HL-60 (cell line): ENCODE results near the gene MGME1.

Experiments used
- GABPA ChIP-seq: IDR thresholded peaks from 2 replicates; pipeline ENCODE4 v1.6.1; 2012; ENCODE audit warnings: low read depth
- POLR2AphosphoS5 ChIP-seq: IDR thresholded peaks from 2 replicates; pipeline ENCODE4 v1.6.1; 2012; ENCODE audit warnings: low read depth
- SPI1 ChIP-seq: IDR thresholded peaks from 2 replicates; pipeline ENCODE4 v1.6.1; 2012; ENCODE audit warnings: low read depth, mild to moderate bottlenecking, borderline replicate concordance
- TF ChIP-seq, protein P1 (sequence below): IDR thresholded peaks from one replicate; pipeline ENCODE4 v1.5.1; 2011; ENCODE audit warnings: low read length, control low read depth, inconsistent platforms; ENCODE audit not compliant: insufficient read depth
- TF ChIP-seq, protein P2 (sequence below): IDR thresholded peaks from 2 replicates; pipeline ENCODE4 v1.6.1; 2012; ENCODE audit warnings: low read depth; ENCODE audit not compliant: insufficient replicate concordance

DNA sequence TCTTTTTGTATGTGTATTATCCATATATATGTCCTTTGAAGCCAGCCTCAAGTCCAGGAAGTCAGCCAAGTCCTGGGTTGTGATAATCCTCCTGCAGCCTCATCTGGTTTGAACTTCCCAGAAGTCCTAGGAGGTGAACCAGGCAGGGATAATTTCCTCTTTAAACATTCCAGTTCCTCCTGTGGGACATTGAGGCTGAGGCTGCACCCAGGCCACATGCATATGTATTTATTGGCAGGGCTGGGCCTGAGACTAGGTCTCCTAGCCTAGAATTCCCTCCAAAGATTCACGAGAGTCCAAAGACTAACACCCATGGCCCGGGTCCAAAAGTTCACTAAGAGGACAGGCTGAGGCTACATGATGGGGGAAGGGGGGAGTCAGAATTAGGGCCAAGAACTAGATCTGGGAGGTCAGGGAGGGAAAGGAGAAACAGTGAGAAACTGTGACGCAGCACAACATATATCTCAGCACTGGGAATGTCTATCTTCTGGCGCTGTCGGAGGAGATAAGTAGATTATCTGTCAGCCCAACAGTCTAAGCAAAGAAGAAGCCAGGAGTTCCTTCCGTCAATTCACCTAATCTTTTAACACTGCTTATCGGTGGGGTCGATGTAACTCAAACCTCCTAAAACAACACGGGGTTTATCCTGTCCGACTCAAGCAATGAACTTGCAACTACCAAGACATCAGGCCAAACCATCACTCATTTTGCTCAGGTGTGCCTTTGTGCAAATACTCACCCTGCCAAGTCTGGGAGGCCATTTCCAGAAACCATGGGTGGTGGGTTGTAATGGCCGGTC is 43.5 kb upstream of the MGME1 start:
- TF ChIP-seq, protein P1, sequence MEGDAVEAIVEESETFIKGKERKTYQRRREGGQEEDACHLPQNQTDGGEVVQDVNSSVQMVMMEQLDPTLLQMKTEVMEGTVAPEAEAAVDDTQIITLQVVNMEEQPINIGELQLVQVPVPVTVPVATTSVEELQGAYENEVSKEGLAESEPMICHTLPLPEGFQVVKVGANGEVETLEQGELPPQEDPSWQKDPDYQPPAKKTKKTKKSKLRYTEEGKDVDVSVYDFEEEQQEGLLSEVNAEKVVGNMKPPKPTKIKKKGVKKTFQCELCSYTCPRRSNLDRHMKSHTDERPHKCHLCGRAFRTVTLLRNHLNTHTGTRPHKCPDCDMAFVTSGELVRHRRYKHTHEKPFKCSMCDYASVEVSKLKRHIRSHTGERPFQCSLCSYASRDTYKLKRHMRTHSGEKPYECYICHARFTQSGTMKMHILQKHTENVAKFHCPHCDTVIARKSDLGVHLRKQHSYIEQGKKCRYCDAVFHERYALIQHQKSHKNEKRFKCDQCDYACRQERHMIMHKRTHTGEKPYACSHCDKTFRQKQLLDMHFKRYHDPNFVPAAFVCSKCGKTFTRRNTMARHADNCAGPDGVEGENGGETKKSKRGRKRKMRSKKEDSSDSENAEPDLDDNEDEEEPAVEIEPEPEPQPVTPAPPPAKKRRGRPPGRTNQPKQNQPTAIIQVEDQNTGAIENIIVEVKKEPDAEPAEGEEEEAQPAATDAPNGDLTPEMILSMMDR: no peak
- TF ChIP-seq POLR2AphosphoS5: no peak
- no peak for TF ChIP-seq GABPA
- TF ChIP-seq, protein P2, sequence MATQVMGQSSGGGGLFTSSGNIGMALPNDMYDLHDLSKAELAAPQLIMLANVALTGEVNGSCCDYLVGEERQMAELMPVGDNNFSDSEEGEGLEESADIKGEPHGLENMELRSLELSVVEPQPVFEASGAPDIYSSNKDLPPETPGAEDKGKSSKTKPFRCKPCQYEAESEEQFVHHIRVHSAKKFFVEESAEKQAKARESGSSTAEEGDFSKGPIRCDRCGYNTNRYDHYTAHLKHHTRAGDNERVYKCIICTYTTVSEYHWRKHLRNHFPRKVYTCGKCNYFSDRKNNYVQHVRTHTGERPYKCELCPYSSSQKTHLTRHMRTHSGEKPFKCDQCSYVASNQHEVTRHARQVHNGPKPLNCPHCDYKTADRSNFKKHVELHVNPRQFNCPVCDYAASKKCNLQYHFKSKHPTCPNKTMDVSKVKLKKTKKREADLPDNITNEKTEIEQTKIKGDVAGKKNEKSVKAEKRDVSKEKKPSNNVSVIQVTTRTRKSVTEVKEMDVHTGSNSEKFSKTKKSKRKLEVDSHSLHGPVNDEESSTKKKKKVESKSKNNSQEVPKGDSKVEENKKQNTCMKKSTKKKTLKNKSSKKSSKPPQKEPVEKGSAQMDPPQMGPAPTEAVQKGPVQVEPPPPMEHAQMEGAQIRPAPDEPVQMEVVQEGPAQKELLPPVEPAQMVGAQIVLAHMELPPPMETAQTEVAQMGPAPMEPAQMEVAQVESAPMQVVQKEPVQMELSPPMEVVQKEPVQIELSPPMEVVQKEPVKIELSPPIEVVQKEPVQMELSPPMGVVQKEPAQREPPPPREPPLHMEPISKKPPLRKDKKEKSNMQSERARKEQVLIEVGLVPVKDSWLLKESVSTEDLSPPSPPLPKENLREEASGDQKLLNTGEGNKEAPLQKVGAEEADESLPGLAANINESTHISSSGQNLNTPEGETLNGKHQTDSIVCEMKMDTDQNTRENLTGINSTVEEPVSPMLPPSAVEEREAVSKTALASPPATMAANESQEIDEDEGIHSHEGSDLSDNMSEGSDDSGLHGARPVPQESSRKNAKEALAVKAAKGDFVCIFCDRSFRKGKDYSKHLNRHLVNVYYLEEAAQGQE: no peak
- no peak for TF ChIP-seq SPI1
